Measurements from ENCODE around the gene BTBD9. TPM values are rescaled to one million over a fixed set of nuclear protein-coding genes. Genes with fewer than 3 reads are reported as not detected.

BTBD9 gene
- total RNA-seq, 4 donors from 2014 or later: 11.7 to 17.7 (median 14.1) TPM

- TF ChIP-seq CTCF (IDR thresholded peaks at IDR 0.05; ENCODE audit: low read depth): no peak
Observed at GRCh38 chr6:38681850-38682249, 42.1 kb upstream of the BTBD9 start.

GRCh38 chr6:38679668-38680067 lies 39.9 kb upstream of the BTBD9 start:
- no peak for TF ChIP-seq CTCF (IDR thresholded peaks at IDR 0.05; ENCODE audit: low read depth)

- TF ChIP-seq CTCF (IDR thresholded peaks at IDR 0.05; ENCODE audit: low read depth): no peak
Observed at GRCh38 chr6:38678178-38678760, 38.5 kb upstream of the BTBD9 start.

- TF ChIP-seq CTCF (IDR thresholded peaks at IDR 0.05; ENCODE audit: low read depth): no peak
Observed at GRCh38 chr6:38676974-38677544, 37.3 kb upstream of the BTBD9 start.

- TF ChIP-seq CTCF (IDR thresholded peaks at IDR 0.05; ENCODE audit: low read depth): no peak
Observed at GRCh38 chr6:38676236-38676973, 36.7 kb upstream of the BTBD9 start.

GRCh38 chr6:38673397-38674165 lies 33.9 kb upstream of the BTBD9 start:
- TF ChIP-seq CTCF (IDR thresholded peaks at IDR 0.05; ENCODE audit: low read depth): no peak
